ENCODE data around the gene NR1H3.
A peak's percentile ranks its signal among the peaks of the same experiment; 100 is the strongest.

The NR1H3 gene

GRCh38 chr11:47244448-47245350 lies 13.1 kb upstream of the NR1H3 start:
- no peak for DNase-seq

GRCh38 chr11:47245611-47246357 lies 12.0 kb upstream of the NR1H3 start:
- no peak for DNase-seq

DNA sequence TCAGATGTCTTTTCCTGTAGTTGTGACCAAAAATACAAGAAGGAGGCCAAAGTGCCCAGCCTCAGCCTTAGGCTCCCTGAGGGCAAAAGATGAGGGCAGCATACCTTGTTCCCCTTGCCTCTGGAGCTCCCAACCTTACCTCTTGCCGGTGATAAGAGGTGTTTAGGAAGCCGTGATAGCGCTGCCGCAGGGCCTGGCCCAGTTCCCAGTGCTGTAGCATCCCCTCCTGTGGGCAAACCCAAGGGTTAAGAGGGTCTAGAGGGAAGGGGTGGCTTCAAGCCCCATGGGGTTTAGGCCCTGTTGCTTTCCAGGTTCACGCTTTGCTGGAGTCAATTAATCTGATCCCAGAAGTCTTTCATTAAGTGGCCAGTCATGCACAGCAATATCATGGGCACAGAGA lies 10.3 kb upstream of the NR1H3 start:
- DNase-seq = no peak

DNA sequence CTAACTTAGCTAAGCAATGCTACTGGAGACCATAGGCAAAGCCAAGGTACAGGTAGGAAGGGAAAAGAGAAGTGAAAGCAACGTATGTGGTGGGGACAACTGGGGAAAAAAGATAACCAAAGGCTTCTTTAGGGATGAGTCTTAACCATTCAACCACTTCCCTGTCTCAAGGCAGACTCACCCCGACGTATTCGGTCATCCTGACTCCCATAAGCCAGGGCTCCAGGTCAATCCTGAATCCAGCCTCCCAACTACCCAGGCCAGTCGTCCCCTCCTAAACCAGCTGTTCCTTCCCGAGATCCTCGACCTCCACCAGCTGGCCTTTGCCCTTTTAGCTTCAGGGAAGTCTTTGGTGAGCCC lies 9.5 kb upstream of the NR1H3 start:
- no peak for DNase-seq

- DNase-seq = peak; percentile 89
Observed at GRCh38 chr11:47248664-47249377, 9.0 kb upstream of the NR1H3 start, which contains the start of gene ACP2. Gene ACP2, minus strand, starts transcription at chr11:47248814. Its CDS starts 25 bp downstream, at chr11:47248789.

- no peak for DNase-seq
Observed at GRCh38 chr11:47249378-47249715, 8.4 kb upstream of the NR1H3 start.

DNA sequence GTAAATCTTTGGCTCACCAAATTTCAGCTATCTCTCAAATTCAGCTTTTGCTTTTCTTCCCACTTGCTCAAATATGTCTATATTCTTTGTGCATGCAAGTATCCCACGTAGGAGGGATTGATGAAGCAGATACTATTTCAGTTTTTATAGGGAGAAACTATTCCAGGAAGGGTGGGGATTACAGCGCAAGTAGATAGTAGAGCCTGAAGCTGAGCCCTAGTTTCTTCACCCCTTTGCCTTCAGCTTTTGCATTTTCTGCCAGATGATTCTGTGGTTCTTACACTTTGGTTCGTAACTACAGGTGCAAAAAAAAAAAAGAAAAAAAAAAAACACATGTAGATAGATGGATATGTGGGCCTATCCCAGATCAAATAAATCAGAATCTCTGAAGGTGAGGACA lies 6.0 kb upstream of the NR1H3 start:
- DNase-seq = no peak

- no peak for DNase-seq
Observed at GRCh38 chr11:47253660-47254059, 4.1 kb upstream of the NR1H3 start.

DNA sequence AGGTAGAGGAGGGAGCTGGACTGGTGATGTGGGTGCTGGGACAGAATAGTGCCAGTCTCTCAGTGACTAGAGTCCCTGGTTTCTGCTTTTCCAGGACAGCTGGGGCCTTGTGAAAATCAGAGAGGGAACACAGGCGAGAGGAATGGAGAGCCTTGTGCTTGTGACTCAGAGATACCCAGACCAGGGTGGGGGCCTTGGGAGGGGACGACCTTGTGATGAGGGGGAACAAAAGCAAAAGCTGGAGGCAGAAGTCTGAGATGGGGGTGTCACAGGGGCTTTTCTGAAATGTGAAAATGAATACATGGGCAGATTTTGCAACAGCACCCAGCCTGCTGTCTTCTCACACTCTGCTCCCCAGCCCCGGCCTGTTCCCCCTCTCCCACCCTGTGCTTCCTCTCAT lies 3.4 kb upstream of the NR1H3 start:
- no peak for DNase-seq

DNA sequence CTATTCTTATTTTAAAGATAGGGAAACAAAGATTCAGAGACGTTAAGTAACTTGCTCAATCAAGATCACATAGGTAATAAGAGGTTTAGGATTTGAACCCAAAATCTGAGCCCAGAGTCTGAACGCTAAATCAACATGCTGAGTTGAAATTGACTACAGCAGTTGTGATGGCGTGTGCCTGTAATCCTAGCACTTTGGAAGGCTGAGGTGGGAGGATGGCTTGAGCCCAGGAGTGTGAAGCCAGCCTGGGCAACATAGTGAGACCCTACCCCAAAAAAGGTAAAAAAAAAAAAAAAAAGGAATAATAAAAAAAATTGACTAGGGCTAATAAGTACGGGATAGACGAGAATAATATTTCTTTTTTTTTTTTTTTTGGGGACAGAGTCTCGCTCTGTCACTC lies 1.4 kb upstream of the NR1H3 start:
- DNase-seq = no peak

DNA sequence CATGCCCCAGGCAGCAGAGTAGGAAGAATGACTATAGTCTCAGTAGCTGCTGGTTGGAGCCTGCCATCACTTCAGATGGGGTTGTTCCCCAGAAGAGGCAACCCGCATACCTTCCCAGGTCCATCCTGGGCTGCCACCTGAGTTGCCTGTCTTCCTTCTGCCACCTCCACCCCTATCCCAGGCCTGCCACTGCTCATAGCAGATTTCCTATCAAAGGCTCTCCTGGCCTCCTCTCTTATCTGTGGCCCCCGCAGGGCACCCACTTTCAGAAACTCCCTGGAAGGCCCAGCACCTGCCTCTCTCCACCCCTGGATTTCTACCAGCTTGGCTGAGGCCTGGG lies 649 bp upstream of the NR1H3 start:
- no peak for DNase-seq

DNA sequence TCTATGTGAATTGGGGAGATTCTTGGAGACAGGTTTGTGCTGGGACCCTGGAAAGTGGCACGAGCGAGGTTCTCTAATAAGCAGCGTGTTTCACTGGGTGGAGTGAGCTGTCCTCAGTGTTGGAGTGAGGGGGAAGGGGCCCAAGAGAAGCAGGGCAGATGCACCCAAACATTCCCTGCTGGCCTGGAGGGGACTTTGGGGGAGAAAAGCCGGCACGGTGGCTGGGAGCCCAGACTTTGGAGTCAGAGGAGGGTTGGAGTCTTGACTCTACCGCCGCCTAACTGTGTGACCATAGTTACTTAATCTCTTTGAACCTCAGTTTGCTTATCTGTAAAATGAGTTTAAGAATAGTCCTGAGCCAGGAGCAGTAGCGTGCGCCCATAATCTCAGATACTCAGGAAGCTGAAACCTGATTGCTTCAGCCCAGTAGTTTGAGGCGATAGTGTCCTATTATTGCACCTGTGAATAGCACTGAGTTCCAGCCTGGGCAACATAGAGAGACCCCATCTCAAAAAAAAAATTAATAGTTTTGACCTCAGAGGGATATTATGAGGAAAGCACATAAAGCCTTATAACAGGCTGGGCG lies 614 bp downstream of the NR1H3 start:
- DNase-seq = no peak

- DNase-seq = peak; percentile 31
Observed at GRCh38 chr11:47259232-47259977, 1.6 kb downstream of the NR1H3 start.

DNA sequence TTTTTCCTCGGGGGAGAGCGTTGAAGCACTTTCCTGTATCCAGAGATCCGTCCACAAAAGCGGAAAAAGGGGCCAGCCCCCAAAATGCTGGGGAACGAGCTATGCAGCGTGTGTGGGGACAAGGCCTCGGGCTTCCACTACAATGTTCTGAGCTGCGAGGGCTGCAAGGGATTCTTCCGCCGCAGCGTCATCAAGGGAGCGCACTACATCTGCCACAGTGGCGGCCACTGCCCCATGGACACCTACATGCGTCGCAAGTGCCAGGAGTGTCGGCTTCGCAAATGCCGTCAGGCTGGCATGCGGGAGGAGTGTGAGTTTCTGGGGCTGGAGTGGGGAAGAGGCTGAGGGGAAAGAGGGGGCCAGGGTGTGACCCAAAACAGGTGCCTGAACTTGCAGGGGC lies 2.6 kb downstream of the NR1H3 start:
- no peak for DNase-seq

DNA sequence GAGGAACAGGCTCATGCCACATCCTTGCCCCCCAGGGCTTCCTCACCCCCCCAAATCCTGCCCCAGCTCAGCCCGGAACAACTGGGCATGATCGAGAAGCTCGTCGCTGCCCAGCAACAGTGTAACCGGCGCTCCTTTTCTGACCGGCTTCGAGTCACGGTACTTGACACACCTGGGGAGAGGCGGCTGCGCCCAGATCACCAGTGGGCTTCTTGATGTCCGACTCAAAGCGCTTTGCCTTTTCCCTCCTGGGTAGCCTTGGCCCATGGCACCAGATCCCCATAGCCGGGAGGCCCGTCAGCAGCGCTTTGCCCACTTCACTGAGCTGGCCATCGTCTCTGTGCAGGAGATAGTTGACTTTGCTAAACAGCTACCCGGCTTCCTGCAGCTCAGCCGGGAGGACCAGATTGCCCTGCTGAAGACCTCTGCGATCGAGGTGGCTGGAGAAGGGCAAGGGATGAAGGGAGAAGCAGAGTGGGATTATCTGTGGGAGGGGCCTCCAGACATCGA lies 3.5 kb downstream of the NR1H3 start:
- DNase-seq = no peak

GRCh38 chr11:47264119-47264518 lies 6.3 kb downstream of the NR1H3 start:
- no peak for DNase-seq

DNA sequence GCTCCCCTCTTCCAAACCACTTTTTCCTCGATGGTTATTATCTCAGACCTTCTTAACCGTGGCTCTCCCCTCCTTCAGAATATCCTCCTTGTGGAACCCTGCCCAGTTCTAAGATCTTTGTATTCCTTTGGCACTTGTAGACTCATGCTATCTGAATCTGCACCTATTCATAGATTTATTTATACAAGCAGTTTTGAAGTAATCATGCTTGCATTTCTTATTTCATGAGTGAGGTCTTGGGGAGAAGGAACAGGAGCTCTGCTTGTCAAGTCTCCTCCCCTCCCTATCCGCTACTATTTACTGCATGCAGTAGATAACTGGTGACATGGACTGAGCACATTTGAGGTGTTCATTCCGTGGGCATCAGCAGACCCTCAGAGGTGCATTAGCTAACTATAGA lies 6.7 kb downstream of the NR1H3 start:
- DNase-seq = no peak

DNA sequence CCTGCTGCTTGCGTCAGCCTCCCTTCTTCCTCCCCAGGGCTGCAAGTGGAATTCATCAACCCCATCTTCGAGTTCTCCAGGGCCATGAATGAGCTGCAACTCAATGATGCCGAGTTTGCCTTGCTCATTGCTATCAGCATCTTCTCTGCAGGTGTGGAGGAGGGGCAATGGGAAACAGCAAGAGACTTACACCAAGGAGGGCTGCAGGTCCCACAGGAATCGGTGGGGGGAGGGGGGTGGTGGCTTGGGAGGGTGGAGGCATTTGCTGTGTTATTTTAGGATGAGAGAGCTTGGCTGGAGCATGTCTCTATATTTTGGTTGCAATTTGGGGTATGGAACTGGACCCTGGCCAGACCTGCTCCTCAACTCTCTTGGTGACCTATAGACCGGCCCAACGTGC lies 10.1 kb downstream of the NR1H3 start:
- no peak for DNase-seq

DNA sequence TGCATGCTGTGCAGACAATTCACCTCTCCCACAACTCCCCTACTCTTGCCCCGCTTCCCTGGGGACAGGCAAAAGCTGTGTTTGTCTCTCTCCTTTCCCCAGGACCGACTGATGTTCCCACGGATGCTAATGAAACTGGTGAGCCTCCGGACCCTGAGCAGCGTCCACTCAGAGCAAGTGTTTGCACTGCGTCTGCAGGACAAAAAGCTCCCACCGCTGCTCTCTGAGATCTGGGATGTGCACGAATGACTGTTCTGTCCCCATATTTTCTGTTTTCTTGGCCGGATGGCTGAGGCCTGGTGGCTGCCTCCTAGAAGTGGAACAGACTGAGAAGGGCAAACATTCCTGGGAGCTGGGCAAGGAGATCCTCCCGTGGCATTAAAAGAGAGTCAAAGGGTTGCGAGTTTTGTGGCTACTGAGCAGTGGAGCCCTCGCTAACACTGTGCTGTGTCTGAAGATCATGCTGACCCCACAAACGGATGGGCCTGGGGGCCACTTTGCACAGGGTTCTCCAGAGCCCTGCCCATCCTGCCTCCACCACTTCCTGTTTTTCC lies 10.7 kb downstream of the NR1H3 start:
- no peak for DNase-seq

- DNase-seq = peak; percentile 89
Observed at GRCh38 chr11:47269002-47269828, 11.4 kb downstream of the NR1H3 start.

- peak; percentile 93 for DNase-seq
Observed at GRCh38 chr11:47269829-47270305, 12.1 kb downstream of the NR1H3 start, which contains the start of gene MADD. Gene MADD, plus strand, starts transcription at chr11:47270133.

Data from CD4-positive, alpha-beta T cell treated with Interleukin-12 subunit alpha and Interleukin-12 subunit beta, for 1 hour (primary cell).